Activated T-helper 17 cell treated with anti-CD3 and anti-CD28 coated beads, Interleukin-2, amount 50 U/mL, for 72 hours (primary cell): ENCODE results near the gene ACACA. TPM values are rescaled to one million over a fixed set of nuclear protein-coding genes. Genes with fewer than 3 reads are reported as not detected.
"Not testable (repeated sequence)": the region's sequence is repeated elsewhere in the genome, so short reads cannot be mapped to it uniquely, and the experiment has no call there.

ENCODE experiments used
- ATAC-seq: fragments of 150-1000 bp; cut with Tn5 transposase; replicated peaks from 2 replicates; pipeline ENCODE4 v1.10.0; 2021; ENCODE audit warnings: mild to moderate bottlenecking, moderate library complexity
- H3K27ac Mint-ChIP-seq: one replicate; pipeline ENCODE4 v1.8.0; 2022; ENCODE audit warnings: mixed read lengths
- H3K27me3 Mint-ChIP-seq: one replicate; pipeline ENCODE4 v1.8.0; 2022; ENCODE audit warnings: mixed read lengths
- H3K36me3 Mint-ChIP-seq: one replicate; pipeline ENCODE4 v1.8.0; 2022; ENCODE audit warnings: low read depth, mild to moderate bottlenecking, mixed read lengths
- H3K4me1 Mint-ChIP-seq: one replicate; pipeline ENCODE4 v1.8.0; 2022; ENCODE audit warnings: mixed read lengths
- H3K4me3 Mint-ChIP-seq: one replicate; pipeline ENCODE4 v1.8.0; 2022; ENCODE audit warnings: mild to moderate bottlenecking, mixed read lengths
- H3K9me3 Mint-ChIP-seq: one replicate; pipeline ENCODE4 v1.8.0; 2022; ENCODE audit warnings: mixed read lengths
- total RNA-seq, 2 donors: library from RNA; stranded (reverse); gene quantifications; one replicate each; pipeline ENCODE4 v1.2.3, GENCODE V29; 2022

The ACACA gene
- total RNA-seq, 2 donors from 2014 or later = 36.9 to 73.7 TPM

GRCh38 chr17:37160944-37161343, 245.7 kb downstream of the ACACA start:
- no peaks in the 10 kb centered on the region for H3K27me3 Mint-ChIP-seq
- no peak for ATAC-seq
- no peaks in the 10 kb centered on the region for H3K9me3 Mint-ChIP-seq
- H3K4me1 Mint-ChIP-seq = no peaks in the 10 kb centered on the region
- H3K36me3 Mint-ChIP-seq = peaks cover 39% of the 10 kb centered on the region
- H3K27ac Mint-ChIP-seq = no peak overlapping the region
- H3K4me3 Mint-ChIP-seq = no peak overlapping the region

GRCh38 chr17:37158290-37158689, 248.3 kb downstream of the ACACA start:
- no peak overlapping the region for H3K27ac Mint-ChIP-seq
- H3K4me1 Mint-ChIP-seq = no peaks in the 10 kb centered on the region
- H3K27me3 Mint-ChIP-seq = no peaks in the 10 kb centered on the region
- H3K36me3 Mint-ChIP-seq = peaks cover 45% of the 10 kb centered on the region
- ATAC-seq = no peak
- no peaks in the 10 kb centered on the region for H3K9me3 Mint-ChIP-seq
- H3K4me3 Mint-ChIP-seq = no peak overlapping the region

- peaks cover 52% of the 10 kb centered on the region for H3K36me3 Mint-ChIP-seq
- H3K4me1 Mint-ChIP-seq = no peaks in the 10 kb centered on the region
- H3K9me3 Mint-ChIP-seq = no peaks in the 10 kb centered on the region
- no peak overlapping the region for H3K27ac Mint-ChIP-seq
- H3K27me3 Mint-ChIP-seq = no peaks in the 10 kb centered on the region
- ATAC-seq = no peak
- H3K4me3 Mint-ChIP-seq = no peak overlapping the region
These were observed 258.5 kb downstream of the ACACA start for GRCh38 chr17:37148156-37148555.

GRCh38 chr17:37147301-37147812, 259.3 kb downstream of the ACACA start:
- no peaks in the 10 kb centered on the region for H3K27me3 Mint-ChIP-seq
- H3K36me3 Mint-ChIP-seq = peaks cover 47% of the 10 kb centered on the region
- peak; percentile 43 for ATAC-seq
- H3K4me3 Mint-ChIP-seq = no peak overlapping the region
- no peak overlapping the region for H3K27ac Mint-ChIP-seq
- H3K4me1 Mint-ChIP-seq = no peaks in the 10 kb centered on the region
- H3K9me3 Mint-ChIP-seq = no peaks in the 10 kb centered on the region

GRCh38 chr17:37146086-37147064, 260.3 kb downstream of the ACACA start:
- no peak overlapping the region for H3K4me3 Mint-ChIP-seq
- no peaks in the 10 kb centered on the region for H3K4me1 Mint-ChIP-seq
- H3K27ac Mint-ChIP-seq = no peak overlapping the region
- H3K9me3 Mint-ChIP-seq = no peaks in the 10 kb centered on the region
- no peaks in the 10 kb centered on the region for H3K27me3 Mint-ChIP-seq
- peaks cover 47% of the 10 kb centered on the region for H3K36me3 Mint-ChIP-seq
- ATAC-seq = no peak

- no peak for ATAC-seq
- H3K36me3 Mint-ChIP-seq = peaks cover 35% of the 10 kb centered on the region
- H3K27ac Mint-ChIP-seq = no peak overlapping the region
- H3K4me3 Mint-ChIP-seq = no peak overlapping the region
- H3K9me3 Mint-ChIP-seq = no peaks in the 10 kb centered on the region
- no peaks in the 10 kb centered on the region for H3K4me1 Mint-ChIP-seq
- H3K27me3 Mint-ChIP-seq = no peaks in the 10 kb centered on the region
These were observed 262.4 kb downstream of the ACACA start for GRCh38 chr17:37144075-37144701.

- ATAC-seq, H3K27ac Mint-ChIP-seq, H3K4me3 Mint-ChIP-seq, H3K4me1 Mint-ChIP-seq, H3K27me3 Mint-ChIP-seq, H3K9me3 Mint-ChIP-seq: not testable (repeated sequence)
- H3K36me3 Mint-ChIP-seq = peaks cover 36% of the 10 kb centered on the region
These were observed 263.1 kb downstream of the ACACA start for GRCh38 chr17:37143558-37143957.

GRCh38 chr17:37142294-37142896, 264.2 kb downstream of the ACACA start:
- H3K36me3 Mint-ChIP-seq = peaks cover 36% of the 10 kb centered on the region
- H3K27ac Mint-ChIP-seq = no peak overlapping the region
- no peak for ATAC-seq
- H3K9me3 Mint-ChIP-seq = no peaks in the 10 kb centered on the region
- no peak overlapping the region for H3K4me3 Mint-ChIP-seq
- H3K27me3 Mint-ChIP-seq = no peaks in the 10 kb centered on the region
- no peaks in the 10 kb centered on the region for H3K4me1 Mint-ChIP-seq

- Mint-ChIP-seq H3K27ac (no peak overlapping the region), H3K4me3 (no peak overlapping the region), H3K36me3 (peaks cover 12% of the 10 kb centered on the region), H3K9me3 (no peaks in the 10 kb centered on the region), H3K27me3 (no peaks in the 10 kb centered on the region), H3K4me1 (no peaks in the 10 kb centered on the region)
- ATAC-seq = no peak
These were observed 268.0 kb downstream of the ACACA start for GRCh38 chr17:37138571-37139120.

- H3K4me3 Mint-ChIP-seq = no peak overlapping the region
- no peak overlapping the region for H3K27ac Mint-ChIP-seq
- H3K36me3 Mint-ChIP-seq = peaks cover 9% of the 10 kb centered on the region
- no peak for ATAC-seq
- no peaks in the 10 kb centered on the region for H3K9me3 Mint-ChIP-seq
- no peaks in the 10 kb centered on the region for H3K4me1 Mint-ChIP-seq
- no peaks in the 10 kb centered on the region for H3K27me3 Mint-ChIP-seq
These were observed 268.6 kb downstream of the ACACA start for GRCh38 chr17:37137906-37138514.

GRCh38 chr17:37137070-37137610, 269.5 kb downstream of the ACACA start:
- H3K9me3 Mint-ChIP-seq = no peaks in the 10 kb centered on the region
- peaks cover 9% of the 10 kb centered on the region for H3K36me3 Mint-ChIP-seq
- H3K4me1 Mint-ChIP-seq = no peaks in the 10 kb centered on the region
- H3K27ac Mint-ChIP-seq = no peak overlapping the region
- no peak for ATAC-seq
- H3K27me3 Mint-ChIP-seq = no peaks in the 10 kb centered on the region
- H3K4me3 Mint-ChIP-seq = no peak overlapping the region

GRCh38 chr17:37135576-37135975, 271.1 kb downstream of the ACACA start:
- Mint-ChIP-seq H3K4me1 (no peaks in the 10 kb centered on the region), H3K36me3 (peaks cover 9% of the 10 kb centered on the region), H3K27ac (no peak overlapping the region), H3K4me3 (no peak overlapping the region), H3K27me3 (no peaks in the 10 kb centered on the region), H3K9me3 (no peaks in the 10 kb centered on the region)
- ATAC-seq = no peak

GRCh38 chr17:37134050-37134449, 272.6 kb downstream of the ACACA start:
- no peak overlapping the region for H3K4me3 Mint-ChIP-seq
- no peaks in the 10 kb centered on the region for H3K27me3 Mint-ChIP-seq
- H3K9me3 Mint-ChIP-seq = no peaks in the 10 kb centered on the region
- H3K36me3 Mint-ChIP-seq = peaks cover 16% of the 10 kb centered on the region
- no peaks in the 10 kb centered on the region for H3K4me1 Mint-ChIP-seq
- ATAC-seq = no peak
- H3K27ac Mint-ChIP-seq = no peak overlapping the region

- no peaks in the 10 kb centered on the region for H3K27me3 Mint-ChIP-seq
- H3K4me1 Mint-ChIP-seq = no peaks in the 10 kb centered on the region
- H3K27ac Mint-ChIP-seq = no peak overlapping the region
- no peaks in the 10 kb centered on the region for H3K9me3 Mint-ChIP-seq
- no peak for ATAC-seq
- peaks cover 21% of the 10 kb centered on the region for H3K36me3 Mint-ChIP-seq
- no peak overlapping the region for H3K4me3 Mint-ChIP-seq
These were observed 273.5 kb downstream of the ACACA start for GRCh38 chr17:37133136-37133535.
